Loucy (cell line): Measurements from ENCODE around the gene SLC39A9.

Experiments used
- EZH2phosphoT487 ChIP-seq: fragments of 200-600 bp; IDR thresholded peaks from 2 replicates; pipeline ENCODE4 v1.6.1; 2018; ENCODE audit warnings: antibody characterized with exemption, mild to moderate bottlenecking, moderate library complexity, borderline replicate concordance
- TF ChIP-seq, protein P1 (sequence below): fragments of 200-600 bp; sonication (generic); conservative IDR thresholded peaks from 2 replicates; pipeline ENCODE4 v1.5.1; 2014; ENCODE audit warnings: mild to moderate bottlenecking, antibody characterized with exemption, low read length

GRCh38 chr14:69490219-69490918 lies 91.9 kb downstream of the SLC39A9 start:
- TF ChIP-seq, protein P1, sequence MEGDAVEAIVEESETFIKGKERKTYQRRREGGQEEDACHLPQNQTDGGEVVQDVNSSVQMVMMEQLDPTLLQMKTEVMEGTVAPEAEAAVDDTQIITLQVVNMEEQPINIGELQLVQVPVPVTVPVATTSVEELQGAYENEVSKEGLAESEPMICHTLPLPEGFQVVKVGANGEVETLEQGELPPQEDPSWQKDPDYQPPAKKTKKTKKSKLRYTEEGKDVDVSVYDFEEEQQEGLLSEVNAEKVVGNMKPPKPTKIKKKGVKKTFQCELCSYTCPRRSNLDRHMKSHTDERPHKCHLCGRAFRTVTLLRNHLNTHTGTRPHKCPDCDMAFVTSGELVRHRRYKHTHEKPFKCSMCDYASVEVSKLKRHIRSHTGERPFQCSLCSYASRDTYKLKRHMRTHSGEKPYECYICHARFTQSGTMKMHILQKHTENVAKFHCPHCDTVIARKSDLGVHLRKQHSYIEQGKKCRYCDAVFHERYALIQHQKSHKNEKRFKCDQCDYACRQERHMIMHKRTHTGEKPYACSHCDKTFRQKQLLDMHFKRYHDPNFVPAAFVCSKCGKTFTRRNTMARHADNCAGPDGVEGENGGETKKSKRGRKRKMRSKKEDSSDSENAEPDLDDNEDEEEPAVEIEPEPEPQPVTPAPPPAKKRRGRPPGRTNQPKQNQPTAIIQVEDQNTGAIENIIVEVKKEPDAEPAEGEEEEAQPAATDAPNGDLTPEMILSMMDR, result no peak
- TF ChIP-seq EZH2phosphoT487, result no peak
